ENCODE measurements around the gene ANO1. TPM values are rescaled to one million over a fixed set of nuclear protein-coding genes. Genes with fewer than 3 reads are reported as not detected.

Gene ANO1
- total RNA-seq, 1 donor from 2014 or later, result 3.8 TPM

GRCh38 chr11:70176940-70177689 lies 99.0 kb downstream of the ANO1 start:
- DNase-seq (ENCODE audit: low spot score), result peak; percentile 81
- H3K9me3 Mint-ChIP-seq (ENCODE audit: unreplicated experiment), result no peaks in the 10 kb centered on the region
- H3K4me1 Mint-ChIP-seq (ENCODE audit: unreplicated experiment), result peaks cover 14% of the 10 kb centered on the region
- H3K36me3 Mint-ChIP-seq (ENCODE audit: low read depth, unreplicated experiment), result no peaks in the 10 kb centered on the region
- TF ChIP-seq CTCF (IDR thresholded peaks at IDR 0.05; ENCODE audit: unreplicated experiment), result peak; percentile 75
- H3K27ac Mint-ChIP-seq (ENCODE audit: unreplicated experiment), result no peak overlapping the region
- no peak overlapping the region for H3K4me3 Mint-ChIP-seq (ENCODE audit: unreplicated experiment)
- peaks cover 5% of the 10 kb centered on the region for H3K27me3 Mint-ChIP-seq (ENCODE audit: unreplicated experiment)

- Mint-ChIP-seq H3K36me3 (ENCODE audit: low read depth, unreplicated experiment) (no peaks in the 10 kb centered on the region), H3K4me1 (ENCODE audit: unreplicated experiment) (peaks cover under 1% of the 10 kb centered on the region), H3K9me3 (ENCODE audit: unreplicated experiment) (no peaks in the 10 kb centered on the region), H3K27ac (ENCODE audit: unreplicated experiment) (no peak overlapping the region), H3K4me3 (ENCODE audit: unreplicated experiment) (no peak overlapping the region), H3K27me3 (ENCODE audit: unreplicated experiment) (peaks cover 5% of the 10 kb centered on the region)
- no peak for TF ChIP-seq CTCF (IDR thresholded peaks at IDR 0.05; ENCODE audit: unreplicated experiment)
- no peak for DNase-seq (ENCODE audit: low spot score)
Observed at GRCh38 chr11:70180906-70181305, 102.8 kb downstream of the ANO1 start.

GRCh38 chr11:70182266-70182665 lies 104.1 kb downstream of the ANO1 start:
- H3K27me3 Mint-ChIP-seq (ENCODE audit: unreplicated experiment), result no peaks in the 10 kb centered on the region
- no peak overlapping the region for H3K4me3 Mint-ChIP-seq (ENCODE audit: unreplicated experiment)
- no peak overlapping the region for H3K27ac Mint-ChIP-seq (ENCODE audit: unreplicated experiment)
- H3K9me3 Mint-ChIP-seq (ENCODE audit: unreplicated experiment), result no peaks in the 10 kb centered on the region
- no peaks in the 10 kb centered on the region for H3K4me1 Mint-ChIP-seq (ENCODE audit: unreplicated experiment)
- no peak for DNase-seq (ENCODE audit: low spot score)
- no peaks in the 10 kb centered on the region for H3K36me3 Mint-ChIP-seq (ENCODE audit: low read depth, unreplicated experiment)
- TF ChIP-seq CTCF (IDR thresholded peaks at IDR 0.05; ENCODE audit: unreplicated experiment), result no peak

DNA sequence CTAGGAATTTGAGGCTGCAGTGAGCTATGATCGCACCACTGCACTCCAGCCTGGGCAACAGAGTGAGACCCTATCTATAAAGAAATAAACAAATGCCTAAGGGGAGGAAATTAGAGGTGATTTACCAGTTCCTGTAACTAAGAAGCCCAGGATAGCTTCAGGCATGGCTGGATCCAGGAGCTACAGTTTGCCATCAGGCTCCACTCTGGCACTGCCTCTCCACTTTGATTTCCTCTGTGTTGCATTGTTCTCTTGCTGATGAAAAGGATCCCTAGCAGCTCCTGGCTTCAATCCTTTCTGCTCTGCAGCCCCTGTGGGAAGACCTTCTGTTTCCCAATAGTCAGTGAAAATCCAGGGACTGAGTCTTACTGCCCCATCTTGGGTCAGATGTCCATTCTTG lies 104.9 kb downstream of the ANO1 start:
- no peak overlapping the region for H3K4me3 Mint-ChIP-seq (ENCODE audit: unreplicated experiment)
- no peaks in the 10 kb centered on the region for H3K9me3 Mint-ChIP-seq (ENCODE audit: unreplicated experiment)
- no peak overlapping the region for H3K27ac Mint-ChIP-seq (ENCODE audit: unreplicated experiment)

More for the DNA sequence above, 104.9 kb downstream of the ANO1 start:
- Mint-ChIP-seq H3K4me1 (ENCODE audit: unreplicated experiment) (no peaks in the 10 kb centered on the region), H3K27me3 (ENCODE audit: unreplicated experiment) (no peaks in the 10 kb centered on the region), H3K36me3 (ENCODE audit: low read depth, unreplicated experiment) (no peaks in the 10 kb centered on the region)
- no peak for DNase-seq (ENCODE audit: low spot score)
- TF ChIP-seq CTCF (IDR thresholded peaks at IDR 0.05; ENCODE audit: unreplicated experiment), result no peak

Data from endothelial cell (in vitro differentiated cells).